HepG2 (cell line): ENCODE results near the gene MMP24OS. TPM values are rescaled to one million over a fixed set of nuclear protein-coding genes. Genes with fewer than 3 reads are reported as not detected.

Experiments used
- ATAC-seq: fragments of 200-7000 bp; cut with Tn5 transposase; 3 replicates; pipeline ENCODE4 v1.9.1; 2020; ENCODE audit warnings: mild to moderate bottlenecking, moderate library complexity
- BruUV-seq: library from RNA; stranded (reverse); fragments of 400-500 nt; replicated peaks from 2 replicates; lab custom pipeline; 2021; lab: Mats Ljungman, UMichigan
- CTCF ChIA-PET: fragments of 300-600 bp; formaldehyde crosslinking; extraction: SDS; loops from one replicate; lab custom pipeline; 2021; ENCODE audit warnings: low total read pairs, inconsistent platforms, low intra/inter-chr PET ratio; lab: Yijun Ruan, JAX
- POLR2A ChIA-PET: fragments of 350-600 bp; sonication (Branson Sonifier 250); formaldehyde crosslinking; loops from one replicate; lab custom pipeline; 2020; ENCODE audit warnings: antibody characterized with exemption, inconsistent platforms; lab: Yijun Ruan, JAX
- DNase-seq: peaks from one replicate; pipeline ENCODE4 v3.0.0-alpha.2; 2015; ENCODE audit warnings: low spot score
- FAIRE-seq: peaks from 3 replicates; lab custom pipeline; 2011; peaks lifted over from hg19 to GRCh38; lab: Jason Lieb, UNC
- H2AFZ ChIP-seq: one replicate; pipeline ENCODE4 v1.6.1; 2011; ENCODE audit warnings: low read length, inconsistent platforms
- H3K27ac ChIP-seq: fragments of 300-600 bp; 3 replicates; pipeline ENCODE4 v1.8.0; 2011; ENCODE audit warnings: mixed run types, mild to moderate bottlenecking, mixed read lengths, low read length, inconsistent platforms; ENCODE audit not compliant: insufficient read depth; ENCODE audit errors: extremely low read length
- H3K27me3 ChIP-seq, 2 experiments: fragments of 200-600 bp in 1 of 2; 2 replicates in 1 of 2; 3 replicates in 1 of 2; pipeline versions ENCODE4 v1.6.0 to v1.8.0; 2011; ENCODE audit warnings: low read length in 2 of 2, mild to moderate bottlenecking in 2 of 2, moderate library complexity in 2 of 2, inconsistent platforms in 1 of 2; ENCODE audit not compliant: insufficient read depth in 2 of 2, control insufficient read depth in 1 of 2
- H3K36me3 ChIP-seq, 2 experiments: fragments of 200-600 bp in 1 of 2; replicated peaks in 1 of 2; 2 replicates in 1 of 2; 3 replicates in 1 of 2; pipeline versions ENCODE4 v1.5.1 to v1.8.0; 2011; ENCODE audit warnings: low read length in 2 of 2, inconsistent platforms in 1 of 2; ENCODE audit not compliant: insufficient read depth in 2 of 2, control insufficient read depth in 1 of 2
- H3K4me1 ChIP-seq: 2 replicates; pipeline ENCODE4 v1.5.1; 2012; ENCODE audit warnings: low read length, inconsistent platforms; ENCODE audit not compliant: insufficient read depth
- H3K4me2 ChIP-seq: 2 replicates; pipeline ENCODE4 v1.6.0; 2011; ENCODE audit warnings: low read depth, low read length, inconsistent platforms
- H3K4me3 ChIP-seq, 3 experiments: fragments of 200-600 bp in 1 of 3; sonication (generic), shearing (Covaris generic) in 1 of 3; replicated peaks in 1 of 3; 2 replicates each; pipeline ENCODE4 v1.5.1; 2011 to 2016; ENCODE audit warnings: low read length in 3 of 3, inconsistent platforms in 2 of 3, low read depth in 2 of 3, mild to moderate bottlenecking in 2 of 3, control low read depth in 1 of 3, mixed read lengths in 1 of 3; ENCODE audit not compliant: insufficient read depth in 1 of 3
- H3K79me2 ChIP-seq: one replicate; pipeline ENCODE4 v1.6.1; 2011; ENCODE audit warnings: low read length, inconsistent platforms; ENCODE audit not compliant: insufficient read depth
- H3K9ac ChIP-seq: 2 replicates; pipeline ENCODE4 v1.6.0; 2011; ENCODE audit warnings: mild to moderate bottlenecking, low read depth, low read length, inconsistent platforms; ENCODE audit not compliant: insufficient read depth
- H3K9me3 ChIP-seq: 2 replicates; pipeline ENCODE4 v1.5.1; 2012; ENCODE audit warnings: mild to moderate bottlenecking, low read length
- H4K20me1 ChIP-seq: 2 replicates; pipeline ENCODE4 v1.6.0; 2011; ENCODE audit warnings: inconsistent platforms, mild to moderate bottlenecking, low read length, moderate library complexity; ENCODE audit not compliant: insufficient read depth
- AGO2 ChIP-seq: fragments of 200-400 bp; formaldehyde crosslinking; optimal IDR thresholded peaks from 2 replicates; pipeline ENCODE3; 2017; ENCODE audit warnings: mild to moderate bottlenecking, low read depth, low read length, moderate library complexity
- CEBPB ChIP-seq: IDR thresholded peaks from 2 replicates; pipeline ENCODE4 v1.6.1; 2011; ENCODE audit warnings: low read depth, low read length, improper control_type of control experiment, borderline replicate concordance
- KMT2A ChIP-seq: sonication (generic); formaldehyde crosslinking; IDR thresholded peaks from 2 replicates; pipeline ENCODE4 v1.4.0; 2020; ENCODE audit warnings: missing genetic modification reagents
- KMT2B ChIP-seq: IDR thresholded peaks from 2 replicates; pipeline ENCODE4 v1.6.1; 2016; ENCODE audit warnings: missing genetic modification reagents, missing compliant biosample characterization
- POLR2AphosphoS2 ChIP-seq: IDR thresholded peaks from 2 replicates; pipeline ENCODE4 v1.6.1; 2011; ENCODE audit warnings: low read depth, low read length, improper control_type of control experiment
- SRSF9 ChIP-seq: fragments of 200-400 bp; formaldehyde crosslinking; IDR thresholded peaks from 2 replicates; pipeline ENCODE4 v1.6.1; 2018; ENCODE audit warnings: borderline replicate concordance, mild to moderate bottlenecking, low read depth, low read length; ENCODE audit not compliant: insufficient read depth, poor library complexity, severe bottlenecking
- ZNF253 ChIP-seq: sonication (generic); formaldehyde crosslinking; IDR thresholded peaks from 2 replicates; pipeline ENCODE4 v1.8.0; 2022; ENCODE audit warnings: mild to moderate bottlenecking, missing genetic modification reagents, borderline replicate concordance
- ZNF883 ChIP-seq: sonication (generic); formaldehyde crosslinking; IDR thresholded peaks from 2 replicates; pipeline ENCODE4 v1.5.1; 2020; ENCODE audit warnings: mild to moderate bottlenecking, missing genetic modification reagents; ENCODE audit errors: not compliant biosample characterization
- WGBS: methylation state at CpG from one replicate; pipeline ENCODE4 v1.1.6; 2017; ENCODE audit warnings: low lambda C conversion rate; 5-methylcytosine and 5-hydroxymethylcytosine counted together
- in situ Hi-C: cut with HindIII; loops from 2 replicates; pipeline ENCODE4 v1.10.0; 2017; ENCODE audit warnings: low pct_unique_long_range_greater_than_20kb; ENCODE audit not compliant: extremely low pct_ligation_motif_present
- intact Hi-C: fragments of 100-400 bp; cut with micrococcal nuclease; formaldehyde crosslinking; loops from one replicate; pipeline ENCODE4 v1.10.0; 2022; ENCODE audit not compliant: unreplicated experiment
- polyA plus RNA-seq, 8 experiments: library from polyadenylated mRNA; depleted of rRNA in 3 of 8; stranded (reverse) in 7 of 8; unstranded in 1 of 8; fragments of >200 nt; fragmentation: Illumina TruSeq in 4 of 8; extraction: Trizol in 4 of 8; gene quantifications; 2 replicates each; pipeline versions ENCODE4 v1.2.1 to v1.2.3, GENCODE V29; 2011 to 2016; ENCODE audit warnings: low read depth in 4 of 8, missing spikeins in 1 of 8, mixed read lengths in 1 of 8; ENCODE audit not compliant: insufficient read depth in 1 of 8
- total RNA-seq, 5 experiments: library from RNA; depleted of rRNA; stranded (reverse); fragments of >200 nt; fragmentation: Illumina TruSeq; extraction: Trizol; gene quantifications; 2 replicates each; pipeline ENCODE4 v1.2.3, GENCODE V29; 2016; ENCODE audit warnings: low read depth in 1 of 5
- TF ChIP-seq, protein P1 (sequence below): sonication (generic); formaldehyde crosslinking; IDR thresholded peaks from 2 replicates; pipeline ENCODE4 v1.4.0; 2020; ENCODE audit warnings: missing genetic modification reagents, borderline replicate concordance

MMP24OS gene
- total and polyA plus RNA-seq, 2 of the 13 experiments (the other 11 are each of a cell fraction or from before 2014, with no cell fraction given): 6.0 to 8.5 TPM

DNA sequence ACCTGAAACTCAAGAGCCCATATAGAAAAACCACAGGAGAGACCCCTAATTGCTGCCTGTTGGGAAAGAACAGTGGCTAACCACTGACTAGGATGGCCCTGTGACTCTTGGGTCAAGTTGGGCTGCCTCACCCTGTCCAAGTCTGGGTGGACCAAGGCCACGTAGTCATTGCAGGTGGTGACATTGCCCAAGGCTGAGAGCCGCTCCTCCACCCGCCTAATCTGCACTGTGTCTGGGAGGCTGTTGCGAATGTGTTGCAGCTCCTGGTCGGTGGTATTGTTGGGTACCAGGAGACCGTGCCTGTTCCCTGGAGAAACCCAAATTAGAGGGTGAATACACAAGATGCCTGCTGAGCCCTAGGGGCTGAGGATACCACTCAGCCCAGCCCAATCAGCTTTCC, 2.6 kb upstream of the MMP24OS start:
- DNase-seq (no peak), ATAC-seq (no peak), FAIRE-seq (no peak)
- intact Hi-C loops: no loop called here
- Histone ChIP-seq H3K27ac (no peak overlapping the region), H3K36me3 (peaks cover 30 to 54% of the 10 kb centered on the region in 2 experiments), H3K4me2 (no peak overlapping the region), H4K20me1 (peaks cover 33% of the 10 kb centered on the region), H3K79me2 (peaks cover 43% of the 10 kb centered on the region), H3K9me3 (no peaks in the 10 kb centered on the region), H2AFZ (no peak overlapping the region), H3K4me1 (peaks cover 45% of the 10 kb centered on the region), H3K4me3 (no peak overlapping the region), H3K27me3 (no peaks in the 10 kb centered on the region; a peak in 1 of 5 replicates), H3K9ac (no peak overlapping the region)
- POLR2A ChIA-PET: interaction anchor here (1.0 to 2.1 kb wide), 3 partner anchors 11 to 25 kb away, joined by 3 to 10 read pairs (median 3); no protein-coding TSS in a partner anchor
- TF ChIP-seq POLR2AphosphoS2: peak; percentile 65; the same call in 1 of the 2 replicates
- TF ChIP-seq, protein P1, sequence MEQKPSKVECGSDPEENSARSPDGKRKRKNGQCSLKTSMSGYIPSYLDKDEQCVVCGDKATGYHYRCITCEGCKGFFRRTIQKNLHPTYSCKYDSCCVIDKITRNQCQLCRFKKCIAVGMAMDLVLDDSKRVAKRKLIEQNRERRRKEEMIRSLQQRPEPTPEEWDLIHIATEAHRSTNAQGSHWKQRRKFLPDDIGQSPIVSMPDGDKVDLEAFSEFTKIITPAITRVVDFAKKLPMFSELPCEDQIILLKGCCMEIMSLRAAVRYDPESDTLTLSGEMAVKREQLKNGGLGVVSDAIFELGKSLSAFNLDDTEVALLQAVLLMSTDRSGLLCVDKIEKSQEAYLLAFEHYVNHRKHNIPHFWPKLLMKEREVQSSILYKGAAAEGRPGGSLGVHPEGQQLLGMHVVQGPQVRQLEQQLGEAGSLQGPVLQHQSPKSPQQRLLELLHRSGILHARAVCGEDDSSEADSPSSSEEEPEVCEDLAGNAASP (CRISPR knock-in tag): no peak
- 0 out of 2 replicates have a peak, but pooled peaks have one; percentile 14 for TF ChIP-seq ZNF253 (CRISPR knock-in tag)
- peak; percentile 31 for TF ChIP-seq AGO2
- TF ChIP-seq SRSF9: no peak
- no peak for TF ChIP-seq KMT2A (CRISPR knock-in tag)
- TF ChIP-seq ZNF883 (CRISPR knock-in tag): peak; percentile 1
- TF ChIP-seq KMT2B (CRISPR knock-in tag): no peak
- TF ChIP-seq CEBPB: peak; percentile 9; the same call in 1 of the 2 replicates
- BruUV-seq: no TSS peak
- in situ Hi-C loops: no loop called here
- WGBS: 100% methylated on average over 5 of the region's 6 CpGs
- CTCF ChIA-PET: no interaction called here
